GM19395 (cell line): ENCODE results near the gene NAB2.
"Not testable (repeated sequence)": the region's sequence is repeated elsewhere in the genome, so short reads cannot be mapped to it uniquely, and the experiment has no call there.

Experiments used
- ATAC-seq: cut with Tn5 transposase; IDR thresholded peaks from one replicate; pipeline ENCODE4 v1.9.1; 2021; ENCODE audit warnings: mild to moderate bottlenecking, moderate library complexity; ENCODE audit not compliant: unreplicated experiment

NAB2 gene

GRCh38 chr12:57063991-57064685 lies 24.8 kb upstream of the NAB2 start:
- peak; percentile 84 for ATAC-seq

- ATAC-seq: no peak
Measured at GRCh38 chr12:57066245-57066644, 22.7 kb upstream of the NAB2 start.

- ATAC-seq: peak; percentile 91
Measured at GRCh38 chr12:57069523-57069922, 19.4 kb upstream of the NAB2 start.

DNA sequence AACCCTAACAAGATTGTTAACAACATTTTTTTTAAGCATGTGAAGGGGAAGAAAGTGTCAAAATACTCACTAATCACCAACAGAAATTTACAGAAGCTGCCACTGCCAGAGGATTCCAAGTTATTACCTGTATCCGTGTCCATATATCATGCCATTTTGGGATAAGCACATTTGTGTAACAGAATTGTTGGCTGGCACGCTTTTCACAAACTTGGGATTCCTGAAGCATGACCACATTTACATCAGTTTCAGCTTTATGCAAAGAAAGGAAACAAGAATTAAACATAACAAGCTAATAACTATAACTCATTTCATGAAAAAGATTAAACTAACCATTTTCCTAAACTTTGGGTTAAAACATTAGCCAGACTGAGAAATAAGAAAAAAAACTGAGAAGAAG lies 16.3 kb upstream of the NAB2 start:
- no peak for ATAC-seq

DNA sequence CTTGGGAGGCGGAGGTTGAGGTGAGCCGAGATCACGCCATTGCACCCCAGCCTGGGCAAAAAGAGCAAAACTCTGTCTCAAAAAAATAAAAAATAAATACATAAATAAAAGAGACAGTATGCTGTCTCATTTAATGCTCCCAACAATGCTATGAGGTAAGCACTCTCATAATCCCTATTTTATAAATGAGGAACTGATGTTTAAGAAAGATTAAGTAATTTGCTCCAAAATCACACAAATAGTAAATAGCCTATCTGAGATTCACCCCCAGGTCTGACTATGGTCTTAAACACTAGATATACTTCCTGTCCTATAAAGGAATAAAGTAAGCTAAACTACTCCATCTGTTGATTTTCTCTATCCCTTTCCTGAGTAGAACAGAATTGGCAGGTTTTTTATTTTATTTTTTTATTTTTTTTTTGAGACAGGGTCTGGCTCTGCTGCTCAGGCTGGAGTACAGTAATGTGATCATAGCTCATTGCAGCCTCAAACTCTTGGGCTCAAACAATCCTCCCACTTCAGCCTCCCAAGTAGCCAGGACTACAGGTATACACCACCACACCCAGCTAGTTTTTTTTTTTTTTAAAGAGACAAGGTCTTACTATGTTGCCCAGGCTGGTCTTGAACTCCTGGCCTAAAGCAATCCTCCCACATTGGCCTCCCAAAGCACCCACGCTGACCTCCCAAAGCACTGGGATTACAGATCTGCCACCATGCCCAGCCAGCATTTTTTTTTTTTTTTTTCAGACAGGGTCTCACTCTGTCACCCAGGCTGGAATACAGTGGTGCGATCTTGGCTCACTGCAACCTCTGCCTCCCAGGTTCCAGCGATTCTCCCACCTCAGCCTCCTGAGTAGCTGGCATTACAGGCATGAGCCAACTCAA lies 15.1 kb upstream of the NAB2 start:
- not testable (repeated sequence) for ATAC-seq

DNA sequence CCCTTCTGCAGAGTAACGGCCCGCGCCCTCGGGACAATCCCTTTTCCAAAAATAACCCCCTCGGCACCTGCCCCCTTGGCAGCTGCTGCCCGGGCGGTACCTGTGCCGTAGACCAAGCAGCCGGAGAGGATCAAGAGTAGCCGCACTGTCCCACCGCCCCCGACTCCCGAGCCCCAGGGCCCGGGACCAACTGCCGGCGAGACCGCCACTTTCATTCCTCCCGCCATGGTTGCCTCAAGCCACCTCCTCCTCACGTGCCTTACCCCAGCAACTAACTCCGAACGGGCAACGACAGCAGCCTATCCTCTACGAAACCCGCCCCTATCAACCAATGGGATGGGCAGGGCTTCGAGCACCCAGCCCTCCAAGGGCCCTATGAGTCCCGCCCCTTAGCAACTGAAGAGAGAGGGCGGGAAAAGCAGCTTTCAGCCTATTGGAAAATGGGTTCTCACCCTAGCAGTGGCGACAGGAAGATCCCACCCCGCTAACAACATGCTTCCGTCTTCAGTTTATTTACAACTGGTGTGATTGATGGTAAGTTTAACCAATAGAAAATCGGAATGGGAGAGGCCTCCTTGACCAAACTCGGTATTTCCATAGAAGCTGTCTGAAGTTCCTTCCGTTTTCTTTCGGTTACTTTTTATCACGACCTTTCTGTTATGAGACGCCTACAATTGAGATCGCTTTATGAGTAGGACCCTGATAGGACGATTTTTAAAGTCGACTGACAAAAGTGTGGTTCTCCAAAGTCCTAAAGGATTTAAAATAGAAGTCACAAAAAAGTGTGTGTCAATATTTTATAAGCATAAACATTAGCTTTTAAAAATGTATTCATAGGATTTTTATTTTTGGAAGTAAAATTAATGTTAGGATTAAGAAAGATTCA lies 10.2 kb upstream of the NAB2 start, which contains the start of gene NEMP1:
Gene NEMP1 (minus strand): TSS at position 273 of the 886 bp plus-strand sequence. CDS start 46 bp downstream, at position 227.
- peak; percentile 97 for ATAC-seq

DNA sequence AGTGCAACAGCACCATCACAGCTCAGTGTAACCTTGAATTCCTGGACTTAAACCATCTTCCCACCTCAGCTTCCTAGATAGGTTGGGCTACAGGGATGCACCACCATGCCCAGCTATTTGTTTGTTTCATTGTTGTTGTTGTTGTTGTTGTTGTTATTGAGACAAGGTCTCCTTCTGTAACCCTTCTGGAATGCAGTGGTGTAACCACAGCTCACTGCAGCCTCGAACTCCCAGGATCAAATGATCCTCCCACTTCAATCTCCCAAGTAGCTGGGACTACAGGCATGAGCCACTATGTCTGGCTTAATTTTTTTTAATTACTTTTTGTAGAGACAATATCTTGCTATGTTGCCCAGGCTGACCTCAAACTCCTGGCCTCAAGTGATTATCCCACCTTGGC lies 9.1 kb upstream of the NAB2 start:
- no peak for ATAC-seq

GRCh38 chr12:57080855-57081254 lies 8.1 kb upstream of the NAB2 start:
- no peak for ATAC-seq

DNA sequence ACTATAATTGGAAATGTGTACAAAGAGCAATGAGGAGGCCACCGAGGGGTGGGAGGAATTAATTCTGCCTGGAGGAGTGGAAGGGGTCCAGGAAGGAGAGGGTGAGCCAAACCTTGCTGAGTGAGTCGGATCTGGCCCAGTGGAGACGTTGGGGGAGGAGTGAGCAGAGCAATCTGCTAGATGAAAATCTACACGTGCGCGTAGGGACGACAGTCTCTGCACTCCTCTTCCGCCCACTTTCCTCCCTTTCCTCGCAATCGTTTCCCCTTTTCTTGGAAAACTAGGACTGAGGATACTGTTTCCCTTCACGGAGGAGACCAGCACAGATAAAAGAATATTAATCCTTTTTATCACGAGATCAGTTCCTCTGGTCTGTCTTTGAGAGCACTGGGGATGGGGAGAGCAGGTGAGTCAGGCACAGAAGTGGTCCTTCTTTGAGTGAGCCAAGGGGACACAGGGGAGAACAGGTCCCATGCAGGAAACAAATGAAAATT lies 2.9 kb upstream of the NAB2 start:
- ATAC-seq: no peak

DNA sequence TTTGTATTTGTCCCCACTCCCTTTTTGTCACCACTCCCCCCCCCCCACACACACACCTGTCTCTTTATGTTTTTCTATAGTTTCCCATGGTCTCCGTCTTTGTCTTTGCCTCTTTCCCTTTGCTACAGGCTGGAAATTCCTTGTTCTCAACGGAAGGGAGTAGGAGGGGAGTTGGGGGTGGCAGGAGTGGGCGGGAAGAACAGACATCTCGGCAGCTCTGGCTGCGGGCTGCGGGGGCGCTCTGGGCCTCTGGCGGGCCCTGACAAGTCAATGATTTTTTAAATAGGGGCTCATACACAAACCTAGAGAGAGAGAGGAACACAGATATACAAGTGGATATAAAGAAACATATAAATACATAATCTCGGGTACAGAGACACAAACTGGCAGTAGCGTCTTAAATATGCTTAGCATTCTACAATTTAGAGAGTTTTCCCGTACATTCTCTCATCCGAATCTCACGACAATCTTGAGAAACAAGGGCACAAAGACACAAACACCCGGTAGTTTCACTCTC lies 2.4 kb upstream of the NAB2 start:
- peak; percentile 20 for ATAC-seq

DNA sequence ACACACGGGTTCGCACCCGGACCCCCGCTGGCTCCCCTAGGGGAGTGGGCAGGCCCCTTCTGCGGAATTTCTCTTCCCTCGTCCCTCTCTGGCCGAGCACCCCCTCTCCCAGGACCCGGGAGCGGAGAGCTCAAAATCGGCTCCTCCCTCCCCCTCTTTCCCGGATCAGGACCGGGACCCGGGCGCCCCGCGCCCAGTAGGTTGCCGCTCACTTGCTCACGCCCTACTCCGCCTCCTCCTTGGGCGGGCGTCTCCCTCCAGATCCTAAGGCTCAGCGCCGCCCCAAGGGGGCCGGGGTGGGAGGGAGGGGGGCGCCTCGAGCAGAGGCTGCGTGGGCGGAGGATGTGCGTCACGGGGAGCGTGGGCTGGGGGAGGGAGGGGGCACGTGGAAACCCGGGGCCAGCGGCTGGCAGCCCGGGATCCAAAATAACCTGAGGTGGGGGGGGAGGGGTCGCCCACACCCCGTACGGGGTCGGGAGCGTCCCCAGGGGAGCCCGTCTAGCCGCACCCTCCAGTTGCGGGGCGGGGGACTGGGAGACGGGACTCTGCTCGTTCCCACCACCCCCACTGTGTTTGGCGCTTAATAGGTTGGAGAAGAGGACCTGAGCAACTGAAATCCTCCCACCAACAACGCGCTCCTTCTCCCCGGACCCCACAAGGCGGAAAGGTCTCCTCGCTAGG lies 1.8 kb upstream of the NAB2 start:
- peak; percentile 25 for ATAC-seq

DNA sequence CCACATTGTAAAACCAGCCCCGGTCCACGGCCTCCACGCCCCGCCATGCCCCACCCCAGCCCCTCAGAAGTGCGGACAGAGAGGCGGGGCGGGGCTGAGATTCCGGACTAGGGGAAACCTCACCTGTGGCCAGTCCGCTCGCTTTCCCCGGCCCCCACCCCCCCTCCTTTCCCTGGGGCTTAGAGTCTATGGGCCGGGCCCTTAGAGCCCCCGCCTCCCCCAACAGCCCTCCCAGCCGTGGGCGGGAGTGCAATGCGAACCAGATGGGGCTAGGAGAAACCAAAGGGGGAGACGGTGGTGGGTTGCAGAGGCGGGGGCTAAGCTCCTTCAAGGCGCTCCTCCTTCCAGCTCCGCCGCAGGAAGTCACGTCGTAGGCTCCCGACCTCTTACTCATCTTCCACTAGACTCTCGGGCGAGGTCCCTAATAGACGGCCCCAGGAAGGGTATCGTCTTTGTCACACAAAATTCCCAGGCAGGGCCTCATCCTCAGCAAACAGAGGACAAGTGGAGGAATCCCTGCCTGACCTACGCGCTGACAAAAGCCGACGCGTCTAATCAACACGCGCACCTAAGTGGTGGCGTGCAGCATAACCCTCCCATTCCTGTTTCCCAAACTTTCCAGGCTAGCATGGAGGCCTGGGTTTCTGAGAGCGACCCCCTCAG lies 1.1 kb upstream of the NAB2 start:
- ATAC-seq: peak; percentile 40

DNA sequence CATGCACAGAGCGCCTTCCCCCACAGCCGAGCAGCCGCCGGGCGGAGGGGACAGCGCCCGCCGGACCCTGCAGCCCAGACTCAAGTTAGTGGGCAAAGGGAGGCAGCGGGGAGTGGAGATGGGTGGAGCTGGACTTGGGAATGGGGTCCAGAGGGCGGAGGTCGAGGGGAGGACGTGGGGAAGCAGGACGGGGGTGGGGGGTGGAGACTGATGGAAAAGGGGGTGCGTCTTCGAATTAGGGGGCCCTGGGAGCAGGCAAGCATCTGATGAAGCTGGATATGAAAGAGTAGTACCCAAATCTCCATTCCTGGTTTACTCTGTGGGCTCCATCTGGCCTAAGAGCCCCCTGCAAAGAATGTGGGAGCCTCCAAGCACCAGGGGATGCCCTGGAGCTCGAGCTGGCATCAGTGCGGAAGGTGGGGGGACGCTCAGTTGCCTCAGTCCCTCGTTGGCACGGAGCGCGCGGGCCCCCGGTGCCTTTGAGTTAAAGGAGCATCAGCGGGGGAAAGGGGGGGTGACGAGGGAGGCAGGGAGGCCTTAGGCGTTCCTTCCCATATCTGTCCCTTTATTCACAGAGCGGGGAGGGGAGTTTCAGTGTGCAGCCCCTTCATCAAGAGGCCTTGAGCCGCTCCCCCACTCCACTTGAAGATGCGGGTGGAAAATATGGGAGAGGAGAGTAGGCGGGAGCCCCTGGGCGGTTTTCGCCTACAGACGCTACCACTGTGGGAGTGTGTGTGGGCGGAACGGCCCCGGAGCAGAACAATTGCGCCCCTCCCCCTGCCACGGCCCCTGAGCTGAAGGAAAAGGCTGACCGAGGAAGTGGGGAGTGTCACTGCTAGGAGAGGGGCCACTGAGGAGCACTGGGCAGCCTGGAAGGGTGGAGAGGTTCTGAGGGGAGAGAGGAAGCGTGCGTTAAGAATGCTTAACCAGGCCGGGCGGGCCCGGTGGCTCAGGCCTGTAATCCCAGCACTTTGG lies 644 bp downstream of the NAB2 start:
- ATAC-seq: no peak

DNA sequence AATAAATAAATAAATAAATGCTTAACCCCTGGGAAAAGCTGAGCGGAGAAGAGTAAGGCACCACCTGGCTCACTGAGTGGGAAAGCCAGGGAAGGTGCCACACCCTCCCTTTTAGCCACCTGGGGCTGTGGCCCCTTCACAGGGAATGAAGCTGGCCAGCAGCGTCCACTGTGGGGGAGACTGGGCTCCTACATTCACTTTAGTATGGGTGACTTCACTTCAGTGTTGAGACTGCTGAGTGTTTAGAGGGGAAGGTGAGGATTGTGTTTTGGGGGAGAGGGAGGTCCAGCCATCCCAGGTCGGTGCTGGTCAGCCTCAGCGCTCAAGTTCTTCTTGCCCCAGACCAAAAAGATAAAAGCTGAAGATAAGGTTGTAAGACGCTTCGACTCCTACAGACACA lies 1.6 kb downstream of the NAB2 start:
- no peak for ATAC-seq

DNA sequence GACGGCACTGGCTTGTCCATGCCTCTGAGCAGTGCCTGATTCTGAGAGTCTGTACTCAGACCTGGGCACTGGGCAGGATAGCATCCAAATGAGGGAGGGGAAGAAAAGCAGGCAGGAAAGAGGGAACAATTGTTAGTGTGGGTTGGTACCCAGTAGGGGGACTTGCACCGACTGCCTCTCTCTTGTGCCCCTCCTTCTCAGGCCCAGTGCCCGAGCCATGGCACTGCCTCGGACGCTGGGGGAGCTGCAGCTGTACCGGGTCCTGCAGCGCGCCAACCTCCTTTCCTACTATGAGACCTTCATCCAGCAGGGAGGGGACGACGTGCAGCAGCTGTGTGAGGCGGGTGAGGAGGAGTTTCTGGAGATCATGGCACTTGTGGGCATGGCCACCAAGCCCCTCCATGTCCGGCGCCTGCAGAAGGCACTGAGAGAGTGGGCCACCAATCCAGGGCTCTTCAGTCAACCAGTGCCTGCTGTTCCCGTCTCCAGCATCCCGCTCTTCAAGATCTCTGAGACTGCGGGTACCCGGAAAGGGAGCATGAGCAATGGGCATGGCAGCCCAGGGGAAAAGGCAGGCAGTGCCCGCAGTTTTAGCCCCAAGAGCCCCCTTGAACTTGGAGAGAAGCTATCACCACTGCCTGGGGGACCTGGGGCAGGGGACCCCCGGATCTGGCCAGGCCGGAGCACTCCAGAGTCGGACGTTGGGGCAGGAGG lies 2.2 kb downstream of the NAB2 start:
- ATAC-seq: no peak

DNA sequence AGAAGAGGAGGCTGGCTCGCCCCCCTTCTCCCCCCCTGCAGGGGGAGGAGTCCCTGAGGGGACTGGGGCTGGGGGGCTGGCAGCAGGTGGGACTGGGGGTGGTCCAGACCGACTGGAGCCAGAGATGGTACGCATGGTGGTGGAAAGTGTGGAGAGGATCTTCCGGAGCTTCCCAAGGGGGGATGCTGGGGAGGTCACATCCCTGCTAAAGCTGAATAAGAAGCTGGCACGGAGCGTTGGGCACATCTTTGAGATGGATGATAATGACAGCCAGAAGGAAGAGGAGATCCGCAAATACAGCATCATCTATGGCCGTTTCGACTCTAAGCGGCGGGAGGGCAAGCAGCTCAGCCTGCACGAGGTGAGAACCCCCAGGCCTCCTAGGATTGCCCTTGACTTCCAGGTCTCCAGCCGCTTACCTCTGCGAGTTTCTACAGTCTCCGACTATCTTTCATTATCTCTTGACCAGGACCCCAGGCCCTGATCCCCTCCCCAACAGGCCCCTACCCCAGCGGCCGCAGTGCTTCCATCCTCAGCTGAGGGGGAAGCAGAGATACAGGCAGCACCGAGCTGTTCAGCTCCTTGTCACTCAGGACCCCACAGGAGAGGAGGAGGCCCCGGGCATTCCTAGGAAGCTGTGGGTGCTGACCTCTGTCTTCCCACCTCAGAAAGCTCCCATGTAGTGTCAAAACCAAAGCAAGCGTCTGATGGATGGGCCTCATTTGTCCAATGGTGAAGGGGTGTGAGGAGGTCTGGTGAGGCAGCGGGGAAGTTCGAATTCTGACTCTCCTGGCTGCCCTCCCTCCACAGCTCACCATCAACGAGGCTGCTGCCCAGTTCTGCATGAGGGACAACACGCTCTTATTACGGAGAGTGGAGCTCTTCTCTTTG lies 3.0 kb downstream of the NAB2 start:
- ATAC-seq: no peak

DNA sequence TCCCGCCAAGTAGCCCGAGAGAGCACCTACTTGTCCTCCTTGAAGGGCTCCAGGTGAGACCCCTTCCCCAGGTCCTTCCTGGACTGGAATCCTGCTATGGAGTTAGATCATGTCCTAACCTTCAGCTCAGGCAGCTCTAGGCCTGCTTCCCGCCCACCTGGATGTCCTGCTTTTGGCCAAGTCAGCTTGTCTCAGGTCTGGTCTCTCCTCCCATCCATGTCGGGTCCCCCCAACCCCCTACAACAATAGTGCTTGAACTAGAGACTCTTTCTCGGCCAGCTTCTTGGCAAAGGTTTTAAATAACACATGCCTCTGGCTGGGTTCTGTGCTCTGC lies 3.6 kb downstream of the NAB2 start:
- ATAC-seq: no peak
